IgD-negative memory B cell (primary cell): Measurements from ENCODE around the gene USP25. TPM values are rescaled to one million over a fixed set of nuclear protein-coding genes. Genes with fewer than 3 reads are reported as not detected.
A peak's percentile ranks its signal among the peaks of the same experiment; 100 is the strongest.
"Not testable (repeated sequence)": the region's sequence is repeated elsewhere in the genome, so short reads cannot be mapped to it uniquely, and the experiment has no call there.

Experiments
- H3K27ac Mint-ChIP-seq, 3 donors: one replicate each; pipeline ENCODE4 v1.8.0; 2020 to 2022; ENCODE audit warnings: mild to moderate bottlenecking in 3 of 3, mixed read lengths in 3 of 3, moderate library complexity in 1 of 3
- H3K27me3 Mint-ChIP-seq: one replicate; pipeline ENCODE4 v1.8.0; 2021; ENCODE audit warnings: mixed read lengths
- H3K36me3 Mint-ChIP-seq: one replicate; pipeline ENCODE4 v1.8.0; 2020; ENCODE audit warnings: mild to moderate bottlenecking, mixed read lengths
- H3K4me1 Mint-ChIP-seq, 3 donors: one replicate each; pipeline ENCODE4 v1.8.0; 2020 to 2022; ENCODE audit warnings: mixed read lengths in 3 of 3, mild to moderate bottlenecking in 1 of 3
- H3K4me3 Mint-ChIP-seq, 4 donors: one replicate each; pipeline ENCODE4 v1.8.0; 2020 to 2022; ENCODE audit warnings: mild to moderate bottlenecking in 4 of 4, mixed read lengths in 4 of 4, moderate library complexity in 3 of 4
- H3K9me3 Mint-ChIP-seq, 3 donors: one replicate each; pipeline ENCODE4 v1.8.0; 2020 to 2021; ENCODE audit warnings: mixed read lengths in 3 of 3, mild to moderate bottlenecking in 1 of 3
- polyA plus RNA-seq: library from polyadenylated mRNA; unstranded; fragments of 300-500 nt; fragmentation: Illumina TruSeq; gene quantifications from one replicate; pipeline ENCODE4 v1.2.3, GENCODE V29; 2021

Gene USP25
- polyA plus RNA-seq, 1 donor from 2014 or later, result 7.4 TPM

DNA sequence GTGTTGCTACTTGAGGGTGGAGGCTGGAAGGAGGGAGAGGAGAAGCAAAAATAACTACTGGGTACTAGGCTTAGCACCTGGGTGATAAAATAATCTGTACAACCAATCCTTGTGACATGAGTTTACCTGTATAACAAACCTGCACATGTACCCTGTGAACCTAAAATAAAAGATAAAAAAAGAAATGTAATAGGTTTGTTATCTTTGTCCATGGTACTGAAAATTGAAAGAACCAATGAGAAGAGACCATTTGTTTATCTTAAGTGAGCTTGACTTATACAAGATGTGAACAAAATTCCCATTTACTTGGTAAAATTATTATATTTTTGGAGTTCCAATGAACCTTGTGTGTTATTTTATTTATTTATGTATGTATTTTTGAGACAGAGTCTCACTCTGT lies 11.1 kb upstream of the USP25 start:
- Mint-ChIP-seq H3K4me1 (peaks cover 0 to 2% (median 0%) of the 10 kb centered on the region in 3 donors), H3K4me3 (no peak overlapping the region), H3K27ac (no peak overlapping the region), H3K27me3 (no peaks in the 10 kb centered on the region), H3K9me3 (peaks cover 0 to 10% (median 5%) of the 10 kb centered on the region in 3 donors), H3K36me3 (no peaks in the 10 kb centered on the region)

DNA sequence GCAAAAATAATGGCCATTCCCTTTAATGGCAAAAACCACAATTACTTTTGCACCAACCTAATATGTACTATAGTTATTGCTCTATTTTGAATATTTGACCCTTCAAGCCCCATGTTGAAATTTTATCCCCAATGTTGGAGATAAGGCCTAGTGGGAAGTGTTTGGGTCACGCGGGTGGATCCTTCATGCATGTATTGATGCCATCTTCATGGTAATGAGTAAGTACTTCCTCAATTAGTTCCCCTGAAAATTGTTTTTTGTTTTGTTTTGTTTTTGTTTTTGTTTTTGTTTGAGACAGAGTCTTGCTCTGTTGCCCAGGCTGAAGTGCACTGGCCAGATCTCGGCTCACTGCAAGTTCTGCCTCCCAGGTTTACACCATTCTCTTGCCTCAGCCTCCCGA lies 9.8 kb upstream of the USP25 start:
- no peaks in the 10 kb centered on the region for H3K36me3 Mint-ChIP-seq

DNA sequence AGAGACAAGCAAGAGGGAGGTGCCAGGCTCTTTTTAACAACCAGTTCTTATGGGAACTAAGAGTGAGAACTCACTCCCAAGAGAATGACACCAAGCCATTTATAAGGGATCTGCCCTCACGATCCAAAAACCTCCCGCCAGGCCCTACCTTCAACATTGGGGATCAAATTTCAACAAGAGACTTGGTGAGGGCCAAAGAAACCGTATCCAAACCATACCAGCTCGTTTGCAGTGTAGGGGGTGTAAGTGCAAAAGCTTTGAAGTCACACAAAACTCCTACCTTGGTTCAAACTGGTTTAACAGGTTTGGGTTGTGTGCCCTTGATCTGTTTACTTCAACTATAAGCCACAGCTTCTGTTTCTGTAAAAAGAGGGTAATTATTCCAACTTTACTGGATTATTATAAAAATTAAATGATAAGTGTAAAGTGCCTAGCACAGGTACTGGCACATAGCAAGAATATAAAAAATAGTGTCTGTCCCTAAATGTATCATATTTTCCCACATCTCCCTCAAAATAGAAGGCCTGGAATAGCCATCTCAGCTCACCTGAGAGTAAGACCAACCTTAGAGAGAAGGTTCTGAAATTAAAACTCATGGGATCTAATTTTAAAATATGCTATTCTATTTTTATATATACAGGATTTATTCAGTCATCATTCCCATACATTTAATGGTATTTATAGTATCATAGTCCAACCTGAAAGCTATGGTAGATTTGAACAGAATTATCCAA lies 7.0 kb upstream of the USP25 start:
- H3K36me3 Mint-ChIP-seq, result no peaks in the 10 kb centered on the region
- H3K9me3 Mint-ChIP-seq, result peaks cover 0 to 10% (median 5%) of the 10 kb centered on the region in 3 donors
- peaks cover 0 to 2% (median 0%) of the 10 kb centered on the region in 3 donors for H3K4me1 Mint-ChIP-seq
- peaks cover 3% of the 10 kb centered on the region for H3K27me3 Mint-ChIP-seq
- no peak overlapping the region for H3K27ac Mint-ChIP-seq
- H3K4me3 Mint-ChIP-seq, result no peak overlapping the region

More for the DNA sequence above, 9.8 kb upstream of the USP25 start:
- Mint-ChIP-seq H3K27ac (no peak overlapping the region), H3K9me3 (peaks cover 0 to 10% (median 5%) of the 10 kb centered on the region in 3 donors), H3K4me1 (peaks cover 0 to 2% (median 0%) of the 10 kb centered on the region in 3 donors), H3K27me3 (no peaks in the 10 kb centered on the region), H3K4me3 (no peak overlapping the region)

DNA sequence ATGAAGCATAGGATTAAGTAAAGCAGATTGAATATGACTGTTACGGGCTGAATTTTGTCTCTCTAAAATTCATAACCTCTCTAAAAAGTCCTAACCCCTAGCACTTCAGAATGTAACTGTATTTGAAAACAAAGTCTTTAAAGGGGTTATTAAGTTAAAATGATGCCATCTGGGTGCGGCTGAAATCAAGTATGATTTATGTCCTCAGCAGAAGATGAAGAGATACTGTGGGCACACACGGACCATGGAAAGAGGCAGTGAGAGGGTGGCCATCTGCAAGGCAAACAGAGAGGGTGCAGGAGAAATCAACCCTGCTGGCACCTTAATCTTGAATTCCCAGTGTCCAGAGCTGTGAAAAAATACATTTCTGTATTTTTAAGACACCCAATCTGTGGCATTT lies 3.8 kb upstream of the USP25 start:
- peaks cover 0 to 10% (median 5%) of the 10 kb centered on the region in 3 donors for H3K9me3 Mint-ChIP-seq
- peak overlapping the region in 1 of 4 donors; percentile 30 for H3K4me3 Mint-ChIP-seq
- H3K27ac Mint-ChIP-seq, result peak overlapping the region in 2 of 3 donors; percentile 3 to 44
- H3K27me3 Mint-ChIP-seq, result peaks cover 3% of the 10 kb centered on the region
- H3K36me3 Mint-ChIP-seq, result no peaks in the 10 kb centered on the region
- H3K4me1 Mint-ChIP-seq, result peaks cover 4 to 5% (median 4%) of the 10 kb centered on the region in 3 donors

DNA sequence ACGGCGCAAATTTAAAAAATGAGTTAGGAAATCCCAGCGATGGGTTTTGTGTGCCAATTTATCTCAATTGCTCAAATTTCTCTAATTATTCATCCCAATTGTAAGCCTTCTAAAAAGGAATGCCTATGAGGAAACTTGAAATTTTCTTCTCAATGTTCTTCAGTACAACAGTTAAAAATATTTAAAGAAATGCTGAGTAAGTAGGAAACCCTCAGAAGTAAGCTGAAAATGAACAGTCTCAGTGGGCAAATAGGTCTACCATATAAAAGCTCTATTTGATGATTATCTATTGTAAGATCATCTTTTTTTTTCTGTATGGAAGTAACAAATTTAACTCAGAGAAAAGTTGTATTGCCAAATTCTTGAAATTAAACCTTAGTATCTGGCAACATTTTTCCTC lies 1.7 kb upstream of the USP25 start:
- no peaks in the 10 kb centered on the region for H3K36me3 Mint-ChIP-seq
- peak overlapping the region in 1 of 4 donors; percentile 79 for H3K4me3 Mint-ChIP-seq
- peaks cover 3% of the 10 kb centered on the region for H3K27me3 Mint-ChIP-seq
- no peaks in the 10 kb centered on the region for H3K9me3 Mint-ChIP-seq
- H3K27ac Mint-ChIP-seq, result no peak overlapping the region
- peaks cover 14 to 17% (median 15%) of the 10 kb centered on the region in 3 donors for H3K4me1 Mint-ChIP-seq

DNA sequence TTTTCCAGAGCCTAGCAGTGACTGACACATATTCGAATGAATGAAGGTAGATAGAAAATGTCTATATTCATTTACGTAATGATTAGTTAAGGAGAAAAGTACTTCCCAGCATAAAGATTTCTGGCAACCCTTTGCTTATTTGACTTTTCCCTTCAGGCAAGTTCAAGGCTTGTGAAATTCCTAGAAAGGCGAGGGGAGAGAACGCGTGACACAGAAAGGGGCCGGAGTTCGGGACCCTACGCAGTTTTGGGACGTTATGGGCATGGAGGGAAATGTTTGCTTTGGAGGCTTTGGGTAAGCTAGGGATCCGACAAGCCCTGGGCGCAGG lies 472 bp upstream of the USP25 start:
- H3K36me3 Mint-ChIP-seq, result no peaks in the 10 kb centered on the region
- H3K4me1 Mint-ChIP-seq, result peaks cover 21 to 25% (median 22%) of the 10 kb centered on the region in 3 donors
- H3K9me3 Mint-ChIP-seq, result no peaks in the 10 kb centered on the region
- peaks cover 3% of the 10 kb centered on the region for H3K27me3 Mint-ChIP-seq
- H3K27ac Mint-ChIP-seq, result peak overlapping the region; percentile 18 to 81 (median 63)
- H3K4me3 Mint-ChIP-seq, result peak overlapping the region; percentile 78 to 92 (median 84)

DNA sequence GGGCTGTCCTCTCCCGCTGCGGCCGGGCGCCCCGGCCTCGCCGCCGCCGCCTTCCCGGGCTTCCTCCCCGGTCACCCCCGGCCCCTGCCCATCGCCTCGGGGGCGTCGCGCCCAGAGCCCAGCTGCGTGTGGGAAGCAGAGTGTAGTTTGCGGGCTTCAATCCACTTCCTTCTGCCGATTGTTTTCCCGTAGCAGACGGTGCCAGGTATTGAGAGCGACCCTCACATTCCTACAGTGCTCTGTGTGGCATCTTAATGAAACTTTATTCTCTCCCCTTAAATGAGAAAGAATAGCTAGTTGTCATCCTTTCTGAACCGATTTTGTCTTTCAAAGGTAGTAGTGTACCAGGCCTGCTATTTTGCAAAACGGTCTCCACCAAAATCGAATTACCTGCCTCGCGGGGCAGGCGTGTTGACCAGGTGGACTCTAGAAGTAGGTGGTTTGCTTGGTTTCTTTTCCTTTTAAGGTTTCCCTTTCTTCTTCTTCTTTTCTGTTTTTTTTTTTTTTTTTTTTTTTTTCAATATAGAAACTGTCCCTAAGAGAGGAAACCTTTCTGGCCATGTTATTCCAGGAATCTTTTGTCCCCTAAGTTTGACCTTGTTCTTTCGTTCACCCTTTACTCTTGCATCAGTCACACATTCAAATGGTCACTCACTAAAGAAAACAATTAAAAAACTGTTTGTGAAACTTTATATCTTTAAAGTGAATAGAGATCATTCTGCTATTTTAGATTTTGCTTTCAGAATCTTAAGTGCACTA lies 881 bp downstream of the USP25 start:
- peaks cover 25 to 31% (median 29%) of the 10 kb centered on the region in 3 donors for H3K4me1 Mint-ChIP-seq
- H3K36me3 Mint-ChIP-seq, result peaks cover 2% of the 10 kb centered on the region
- H3K9me3 Mint-ChIP-seq, result no peaks in the 10 kb centered on the region
- peaks cover 3% of the 10 kb centered on the region for H3K27me3 Mint-ChIP-seq
- peak overlapping the region; percentile 93 to 98 (median 97) for H3K27ac Mint-ChIP-seq
- H3K4me3 Mint-ChIP-seq, result peak overlapping the region; percentile 90 to 99 (median 98)

DNA sequence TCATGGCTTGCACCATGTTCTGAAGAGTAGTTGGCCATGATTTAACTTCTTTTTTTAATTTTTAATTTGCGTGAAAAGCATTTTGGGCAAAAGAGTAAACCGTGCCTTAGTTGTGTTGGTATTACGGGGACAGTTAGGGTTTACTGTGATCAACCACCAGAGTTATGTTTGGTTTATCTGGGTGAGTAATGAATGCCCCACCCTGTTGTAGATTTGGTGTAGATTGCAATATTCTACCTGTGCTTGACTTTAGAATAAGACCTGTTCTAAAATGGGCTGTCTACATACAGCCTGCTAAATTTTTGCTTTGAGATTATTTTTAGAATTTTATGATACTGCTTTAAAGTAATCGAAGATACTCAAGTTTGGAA lies 1.4 kb downstream of the USP25 start:
- H3K36me3 Mint-ChIP-seq, result peaks cover 2% of the 10 kb centered on the region
- peaks cover 3% of the 10 kb centered on the region for H3K27me3 Mint-ChIP-seq
- H3K4me3 Mint-ChIP-seq, result peak overlapping the region; percentile 90 to 99 (median 98)
- no peaks in the 10 kb centered on the region for H3K9me3 Mint-ChIP-seq
- H3K27ac Mint-ChIP-seq, result peak overlapping the region; percentile 93 to 98 (median 97)
- H3K4me1 Mint-ChIP-seq, result peaks cover 30 to 36% (median 35%) of the 10 kb centered on the region in 3 donors

DNA sequence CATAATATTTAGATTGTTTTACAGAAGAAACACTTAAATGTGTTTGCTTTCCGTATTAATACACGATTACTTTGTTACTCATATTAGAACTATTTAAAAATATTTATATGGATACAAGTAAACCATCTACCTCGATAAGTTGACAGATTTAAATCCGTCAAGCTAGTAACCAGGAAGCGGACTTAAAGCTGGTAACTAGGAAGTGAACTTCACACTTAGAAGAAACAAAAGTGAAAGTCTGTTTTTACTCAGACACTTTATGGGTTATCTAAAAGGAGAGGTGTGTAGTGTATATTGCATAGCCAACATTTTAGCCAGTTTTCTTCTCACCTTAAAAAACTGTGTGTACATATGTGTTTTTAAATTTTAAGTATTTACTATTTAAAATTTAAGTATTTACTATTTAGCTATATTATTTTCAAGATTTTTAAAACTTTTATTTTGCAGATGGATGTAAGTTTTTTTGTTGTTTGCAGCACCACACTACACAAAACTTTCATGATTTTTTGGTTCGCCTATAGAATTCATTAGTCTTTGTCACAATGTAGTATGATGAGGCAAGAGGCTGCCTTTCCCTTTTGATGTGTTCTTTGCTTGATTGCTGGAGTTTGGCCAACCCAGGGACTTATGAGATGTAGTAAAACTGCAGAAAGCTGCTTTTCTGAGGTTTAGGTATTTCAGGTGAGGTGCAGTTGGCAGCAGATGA lies 2.7 kb downstream of the USP25 start:
- Mint-ChIP-seq H3K9me3 (no peaks in the 10 kb centered on the region), H3K36me3 (peaks cover 2% of the 10 kb centered on the region), H3K4me1 (peaks cover 37 to 42% (median 40%) of the 10 kb centered on the region in 3 donors), H3K27me3 (no peaks in the 10 kb centered on the region), H3K27ac (peak overlapping the region in 2 of 3 donors; percentile 26 to 69), H3K4me3 (peak overlapping the region; percentile 72 to 99 (median 89))

DNA sequence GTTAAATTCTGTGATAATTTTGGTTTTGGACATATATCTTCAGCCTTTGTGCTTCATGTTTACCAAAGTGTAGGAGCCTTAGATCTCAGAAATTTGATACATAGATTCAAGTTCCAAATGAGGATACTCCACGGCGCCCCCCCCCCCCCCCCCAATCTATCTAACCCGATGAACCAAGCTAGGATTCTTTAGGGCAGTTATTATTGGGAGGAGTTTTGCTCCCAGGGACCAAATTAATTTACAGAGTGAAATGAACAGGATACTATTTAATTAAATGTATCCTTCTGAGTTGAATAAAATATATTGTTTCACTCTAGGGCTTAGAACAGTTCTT lies 3.2 kb downstream of the USP25 start:
- peak overlapping the region in 3 of 4 donors; percentile 66 to 84 (median 72) for H3K4me3 Mint-ChIP-seq
- H3K9me3 Mint-ChIP-seq, result no peaks in the 10 kb centered on the region
- H3K27me3 Mint-ChIP-seq, result no peaks in the 10 kb centered on the region
- H3K36me3 Mint-ChIP-seq, result peaks cover 4% of the 10 kb centered on the region
- peaks cover 40 to 45% (median 43%) of the 10 kb centered on the region in 3 donors for H3K4me1 Mint-ChIP-seq
- peak overlapping the region in 1 of 3 donors; percentile 55 for H3K27ac Mint-ChIP-seq

DNA sequence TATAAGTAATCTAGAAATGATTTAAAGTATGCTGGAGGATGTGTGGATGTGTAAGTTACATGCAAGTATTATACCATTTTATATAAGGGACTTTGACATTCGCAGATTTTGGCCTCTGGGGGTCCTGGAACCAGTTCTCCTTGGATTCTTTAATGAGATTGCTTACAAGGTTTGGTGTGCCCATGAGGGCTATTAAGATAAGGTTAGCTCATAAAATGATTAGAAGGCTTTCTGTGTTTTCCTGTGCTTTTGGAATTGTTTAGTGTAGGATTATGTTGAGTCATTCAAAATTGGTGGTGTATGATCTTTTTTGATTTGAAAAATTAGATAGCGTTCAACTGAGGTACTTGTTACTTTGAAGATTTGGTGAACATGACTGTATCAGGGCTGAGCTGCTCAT lies 5.6 kb downstream of the USP25 start:
- H3K9me3 Mint-ChIP-seq, result no peaks in the 10 kb centered on the region
- H3K36me3 Mint-ChIP-seq, result peaks cover 7% of the 10 kb centered on the region
- H3K27ac Mint-ChIP-seq, result no peak overlapping the region
- H3K4me3 Mint-ChIP-seq, result no peak overlapping the region
- H3K4me1 Mint-ChIP-seq, result peaks cover 62 to 66% (median 63%) of the 10 kb centered on the region in 3 donors
- no peaks in the 10 kb centered on the region for H3K27me3 Mint-ChIP-seq

DNA sequence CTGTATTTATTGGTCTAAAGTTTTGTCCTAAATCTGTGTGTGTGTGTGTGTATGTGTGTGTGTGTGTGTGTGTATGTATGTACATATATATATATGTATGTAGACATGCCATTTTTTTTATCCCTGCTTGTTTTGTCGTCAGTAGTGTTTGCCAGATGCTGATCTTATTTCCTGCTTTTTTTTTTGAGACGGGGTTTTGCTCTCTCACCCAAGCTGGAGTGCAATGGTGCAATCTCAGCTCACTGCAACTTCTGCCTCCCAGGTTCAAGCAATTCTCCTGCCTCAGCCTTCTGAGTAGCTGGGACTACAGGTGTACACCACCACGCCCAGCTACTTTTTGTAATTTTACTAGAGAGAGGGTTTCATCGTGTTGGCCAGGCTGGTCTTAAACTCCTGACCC lies 6.1 kb downstream of the USP25 start:
- Mint-ChIP-seq H3K4me3 (peak overlapping the region in 2 of 4 donors; percentile 20 to 82), H3K4me1 (peaks cover 58 to 65% (median 59%) of the 10 kb centered on the region in 3 donors)
- H3K27me3 Mint-ChIP-seq, H3K9me3 Mint-ChIP-seq, H3K36me3 Mint-ChIP-seq, H3K27ac Mint-ChIP-seq: not testable (repeated sequence)

DNA sequence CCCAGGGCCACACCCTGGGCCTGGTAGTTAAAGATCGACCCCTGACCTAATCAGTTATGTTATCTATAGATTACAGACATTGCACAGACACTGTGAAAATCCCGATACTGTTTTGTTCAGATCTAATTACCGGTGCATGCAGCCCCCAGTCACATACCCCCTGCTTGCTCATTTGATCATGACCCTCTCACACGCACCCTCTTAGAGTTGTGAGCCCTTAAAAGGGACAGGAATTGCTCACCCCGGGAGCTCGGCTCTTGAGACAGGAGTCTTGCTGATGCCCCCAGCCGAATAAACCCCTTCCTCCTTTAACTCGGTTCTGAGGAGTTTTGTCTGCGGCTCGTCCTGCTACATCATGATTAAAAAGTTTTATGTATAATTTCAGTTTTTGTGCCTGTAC lies 9.0 kb downstream of the USP25 start:
- Mint-ChIP-seq H3K36me3 (peaks cover 11% of the 10 kb centered on the region), H3K27ac (peak overlapping the region in 1 of 3 donors; percentile 53), H3K4me1 (peaks cover 47 to 66% (median 61%) of the 10 kb centered on the region in 3 donors), H3K4me3 (peak overlapping the region in 1 of 4 donors; percentile 24)
- not testable (repeated sequence) for H3K27me3 Mint-ChIP-seq, H3K9me3 Mint-ChIP-seq

DNA sequence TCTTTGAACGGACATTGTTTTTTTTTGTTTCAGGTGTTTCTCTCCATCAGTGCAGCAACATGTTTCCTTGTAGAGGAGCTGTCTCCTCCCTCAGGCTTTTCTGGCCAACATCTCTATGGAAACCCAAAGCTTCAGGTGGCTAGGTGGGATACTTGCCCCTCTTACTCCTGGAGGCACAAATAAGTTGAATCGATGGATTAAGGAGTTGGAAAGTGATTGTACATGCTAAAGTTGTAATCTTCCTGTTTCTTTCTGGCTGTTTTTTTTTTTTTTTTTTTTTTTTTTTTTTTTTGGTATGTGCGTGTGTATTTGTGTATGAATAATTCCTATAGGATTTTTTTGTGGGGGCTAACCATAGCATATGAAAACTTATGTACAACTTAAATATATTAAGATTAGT lies 10.6 kb downstream of the USP25 start:
- Mint-ChIP-seq H3K9me3 (no peaks in the 10 kb centered on the region), H3K36me3 (peaks cover 11% of the 10 kb centered on the region), H3K4me1 (peaks cover 43 to 64% (median 57%) of the 10 kb centered on the region in 3 donors), H3K27ac (peak overlapping the region in 1 of 3 donors; percentile 65), H3K27me3 (no peaks in the 10 kb centered on the region), H3K4me3 (peak overlapping the region in 2 of 4 donors; percentile 20 to 58)

DNA sequence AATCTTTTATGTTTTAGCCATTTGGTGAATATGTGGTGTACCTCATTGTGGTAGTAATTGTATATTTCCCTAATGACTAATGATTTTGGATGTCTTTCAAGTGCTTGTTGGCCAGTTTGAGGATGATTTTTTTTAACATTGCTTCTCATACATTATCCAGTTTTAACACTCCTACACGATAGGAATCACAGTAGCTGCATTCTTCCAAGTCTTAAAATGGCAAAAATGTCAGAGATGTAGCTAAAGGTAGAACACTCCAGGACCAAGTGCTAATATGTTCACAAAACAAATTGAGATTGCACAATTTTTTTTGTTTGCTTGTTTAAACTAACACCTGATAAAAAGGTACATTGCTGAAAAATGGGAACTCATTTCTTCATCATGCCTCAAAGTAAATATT lies 11.7 kb downstream of the USP25 start:
- Mint-ChIP-seq H3K4me3 (no peak overlapping the region), H3K27ac (no peak overlapping the region), H3K9me3 (no peaks in the 10 kb centered on the region), H3K4me1 (peaks cover 41 to 61% (median 55%) of the 10 kb centered on the region in 3 donors), H3K36me3 (peaks cover 13% of the 10 kb centered on the region), H3K27me3 (no peaks in the 10 kb centered on the region)
